GM19023 (cell line): ENCODE results near the gene TNFSF15.

Experiments
- ATAC-seq: cut with Tn5 transposase; IDR thresholded peaks from one replicate; pipeline ENCODE4 v1.9.1; 2021; ENCODE audit warnings: mild to moderate bottlenecking, moderate library complexity; ENCODE audit not compliant: unreplicated experiment

TNFSF15 gene

DNA sequence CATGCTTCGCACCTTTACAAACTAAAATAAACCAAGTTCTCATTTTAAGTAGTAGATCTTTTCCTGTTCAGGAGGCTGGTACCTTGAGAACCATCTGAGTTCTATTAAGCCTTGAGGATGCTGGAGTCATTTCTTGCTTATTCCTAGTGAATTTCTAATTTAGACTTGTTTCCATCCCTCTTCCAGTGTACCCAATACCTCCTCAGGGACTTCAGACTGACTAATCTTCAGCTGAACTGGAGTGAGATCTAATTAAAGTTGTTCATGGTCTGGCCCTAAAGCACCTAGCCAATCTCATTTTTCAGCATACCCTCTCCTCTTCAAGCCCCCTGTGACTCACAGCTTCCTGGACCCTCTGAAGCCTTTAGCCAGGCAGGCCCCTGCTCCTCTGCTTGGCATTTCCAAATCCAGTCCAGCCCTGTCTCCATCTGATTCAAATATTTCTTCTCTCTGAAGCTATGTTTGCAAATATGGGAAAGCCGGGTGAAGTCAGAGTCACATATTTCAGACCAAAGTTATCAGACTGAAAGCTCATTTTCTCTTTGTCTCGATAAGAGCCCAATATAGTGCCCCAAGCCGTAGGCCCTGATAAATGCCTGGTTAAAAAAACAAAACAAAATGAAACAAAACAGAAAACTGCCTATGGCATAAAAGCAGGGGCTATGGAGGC is 19.4 kb upstream of the TNFSF15 start:
- no peak for ATAC-seq

DNA sequence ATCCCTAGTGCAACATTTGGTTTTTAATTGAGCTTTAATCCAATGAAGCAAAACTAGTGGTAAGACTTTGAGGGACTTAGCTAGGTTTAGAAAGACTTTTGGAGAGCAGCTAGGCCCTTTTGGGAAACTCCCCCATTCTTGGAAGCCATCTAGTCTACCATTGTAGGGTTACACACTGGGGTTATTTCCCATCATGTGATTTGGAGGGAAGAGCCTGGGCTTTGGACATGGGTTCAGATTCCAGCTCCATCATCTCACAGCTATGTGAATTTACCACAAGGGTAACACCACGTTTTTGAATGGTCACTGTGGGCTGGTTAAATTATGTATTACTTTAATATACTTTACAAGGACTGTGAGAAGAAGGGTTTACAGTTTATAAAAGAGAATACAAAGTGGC is 18.3 kb upstream of the TNFSF15 start:
- no peak for ATAC-seq

DNA sequence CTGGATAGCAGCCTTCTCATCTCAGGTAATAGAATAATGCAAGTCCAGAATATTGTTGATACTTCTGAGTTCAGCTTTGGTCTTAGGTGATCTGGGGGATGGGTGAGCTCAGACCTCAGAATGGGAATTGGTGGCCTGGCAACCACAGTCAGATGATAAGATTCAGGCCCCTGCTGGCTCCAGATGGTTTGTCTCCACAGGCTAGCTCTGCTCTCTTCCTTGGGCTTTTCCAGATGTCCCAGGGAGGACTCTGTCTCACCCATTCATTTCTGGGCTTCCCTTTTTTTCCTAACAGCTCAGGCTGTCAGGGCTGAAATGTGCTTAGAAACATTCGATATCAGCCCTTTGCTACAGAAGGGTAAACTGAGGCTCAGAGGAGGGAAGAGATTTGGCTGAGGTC is 17.6 kb upstream of the TNFSF15 start:
- ATAC-seq, result no peak

DNA sequence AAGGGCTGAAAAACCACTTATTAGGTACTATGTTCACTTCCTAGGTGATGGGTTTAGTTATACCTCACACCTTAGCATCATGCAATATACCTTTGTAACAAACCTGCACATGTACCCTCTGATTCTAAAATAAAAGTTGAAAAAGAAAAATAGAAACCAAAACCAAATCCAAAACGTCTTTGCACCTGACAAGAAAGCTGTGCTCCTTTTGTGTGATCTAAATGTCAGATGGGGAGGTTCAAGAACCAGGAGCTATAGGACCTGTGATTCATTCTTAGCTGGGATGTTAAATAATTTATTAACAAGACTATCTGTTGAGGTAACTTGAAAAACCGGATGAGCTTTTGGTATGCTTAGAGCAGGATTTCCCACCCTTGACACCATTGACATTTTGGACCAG is 16.9 kb upstream of the TNFSF15 start:
- no peak for ATAC-seq

DNA sequence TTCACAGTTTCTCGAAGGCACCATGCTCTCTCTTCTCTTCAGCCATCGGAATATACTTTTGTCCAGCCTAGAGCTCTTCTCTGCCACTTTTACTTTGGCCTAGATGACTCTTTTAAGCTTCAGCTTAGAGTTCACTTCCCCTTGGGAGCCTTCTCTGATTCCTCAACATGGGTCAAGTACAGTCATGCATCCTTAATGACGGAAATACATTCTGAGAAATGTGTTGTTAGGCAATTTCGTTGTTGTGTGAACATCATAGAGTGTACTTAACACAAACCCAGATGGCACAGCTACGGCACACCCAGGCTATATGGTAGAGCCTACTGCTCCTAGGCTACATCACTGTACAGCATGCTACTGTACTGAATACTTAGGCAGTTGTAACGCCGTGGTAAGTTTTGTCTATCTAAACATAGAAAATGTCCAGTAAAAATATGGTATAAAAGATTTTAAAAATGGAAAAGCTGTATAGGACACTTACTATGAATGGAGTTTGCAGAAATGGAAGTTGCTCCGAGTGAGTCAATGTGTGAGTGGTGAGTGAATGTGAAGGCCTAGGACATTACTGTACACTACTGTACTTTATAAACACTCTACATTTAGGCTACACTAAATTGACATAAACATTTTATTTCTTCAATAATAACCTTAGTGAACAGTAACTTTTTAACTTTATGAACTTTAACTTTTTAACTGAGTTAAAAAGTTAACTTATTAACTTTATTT is 15.1 kb upstream of the TNFSF15 start:
- no peak for ATAC-seq

DNA sequence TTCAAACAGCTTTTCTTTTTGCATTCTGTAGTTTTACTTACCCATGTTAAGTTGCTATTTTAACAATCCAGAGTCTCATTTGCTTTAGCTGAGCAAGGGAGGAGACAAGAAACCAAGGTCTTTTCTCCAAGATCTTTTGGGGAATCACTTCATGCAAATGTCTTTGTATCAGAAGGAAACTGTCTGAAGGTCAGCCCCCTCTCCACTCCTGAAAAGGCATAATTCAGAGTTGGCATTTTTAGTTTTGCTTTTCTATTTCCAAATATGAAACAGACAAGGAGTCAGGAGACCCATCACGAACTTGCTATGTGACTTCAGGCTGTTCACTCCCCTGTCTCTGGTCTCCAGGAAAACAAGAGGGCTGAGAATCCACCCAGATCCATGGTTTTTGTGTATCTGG is 12.3 kb upstream of the TNFSF15 start:
- ATAC-seq, result no peak

DNA sequence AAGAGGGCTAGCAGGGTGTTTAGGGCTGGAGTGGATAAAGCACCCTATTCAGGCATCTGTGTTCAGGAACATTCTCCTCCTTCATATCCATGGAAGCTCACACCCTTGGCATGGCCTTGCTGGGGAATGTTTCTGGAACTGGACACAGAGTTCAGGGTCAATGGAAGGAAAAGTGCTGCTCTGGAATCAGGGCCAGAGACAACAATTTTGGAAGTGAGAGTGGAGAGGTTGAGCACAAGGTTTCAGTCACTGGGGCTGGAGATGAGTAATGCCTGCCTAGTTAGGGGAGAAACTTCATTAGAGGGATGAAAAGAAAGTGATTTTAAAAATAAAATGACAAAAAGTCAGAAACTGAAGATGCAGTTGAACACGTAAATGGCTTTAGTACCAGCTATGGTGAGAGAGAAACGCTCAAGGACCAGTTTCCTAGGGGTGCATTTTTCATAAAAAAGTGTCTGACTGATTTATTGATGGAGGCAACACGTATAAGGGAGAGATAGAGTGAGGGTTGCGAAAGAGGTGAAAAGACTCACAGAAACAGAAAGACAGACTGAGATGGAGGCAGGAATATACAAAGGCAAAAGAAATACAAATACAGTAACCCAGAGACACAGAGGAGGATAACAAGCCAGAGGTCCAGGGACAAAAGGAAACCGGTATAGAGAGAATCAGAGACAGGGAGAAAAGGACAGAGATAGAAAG is 8.0 kb upstream of the TNFSF15 start:
- no peak for ATAC-seq

DNA sequence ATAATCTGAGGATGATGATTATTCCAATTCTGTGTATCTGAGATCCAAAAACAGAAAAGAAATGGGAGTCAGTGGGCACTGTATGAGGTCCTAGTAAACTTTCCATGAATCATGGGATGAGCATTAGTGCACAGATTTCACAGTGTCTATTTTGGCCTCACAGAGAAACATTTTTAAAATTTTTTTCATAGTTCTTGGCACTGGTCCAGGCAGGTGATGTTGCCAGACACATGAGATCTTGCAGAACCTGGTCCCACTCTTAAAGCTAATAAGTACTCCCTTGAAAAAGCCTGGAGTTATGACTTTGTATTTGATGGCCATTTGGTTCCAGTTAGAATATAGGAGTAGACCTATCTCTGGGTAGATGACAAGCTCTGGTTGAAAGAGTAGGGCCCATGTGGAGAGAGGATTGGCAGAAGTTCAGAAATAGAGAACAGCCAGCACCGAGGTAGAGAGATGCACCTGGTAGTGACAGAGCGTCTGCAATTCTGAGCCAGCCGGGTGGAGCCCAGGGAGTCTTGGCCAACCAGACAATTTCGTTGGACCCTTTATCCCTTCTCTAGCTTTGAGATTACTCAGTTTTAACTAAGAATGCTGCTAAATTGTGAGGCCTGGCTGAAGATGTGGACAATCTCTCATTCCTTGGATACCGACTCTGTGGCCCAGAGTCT is 6.3 kb upstream of the TNFSF15 start:
- ATAC-seq, result no peak

DNA sequence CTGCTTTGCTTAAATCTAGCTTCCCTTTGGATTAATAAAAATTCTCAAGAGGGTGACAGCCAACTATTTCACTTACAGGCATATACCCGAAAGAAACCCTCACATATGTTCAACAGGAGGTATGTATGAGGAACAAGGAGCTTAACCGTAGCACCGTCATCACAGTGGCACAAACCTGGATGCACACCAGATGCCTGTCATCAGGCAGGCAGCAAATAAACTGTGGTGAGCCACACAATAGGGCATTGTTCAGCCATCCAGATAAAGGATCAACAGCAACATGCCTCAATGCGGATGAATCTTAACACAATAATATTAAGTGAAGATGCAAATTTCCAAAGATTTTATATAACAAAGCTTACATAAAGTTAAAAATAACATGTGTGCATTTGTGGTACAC is 5.5 kb upstream of the TNFSF15 start:
- no peak for ATAC-seq

DNA sequence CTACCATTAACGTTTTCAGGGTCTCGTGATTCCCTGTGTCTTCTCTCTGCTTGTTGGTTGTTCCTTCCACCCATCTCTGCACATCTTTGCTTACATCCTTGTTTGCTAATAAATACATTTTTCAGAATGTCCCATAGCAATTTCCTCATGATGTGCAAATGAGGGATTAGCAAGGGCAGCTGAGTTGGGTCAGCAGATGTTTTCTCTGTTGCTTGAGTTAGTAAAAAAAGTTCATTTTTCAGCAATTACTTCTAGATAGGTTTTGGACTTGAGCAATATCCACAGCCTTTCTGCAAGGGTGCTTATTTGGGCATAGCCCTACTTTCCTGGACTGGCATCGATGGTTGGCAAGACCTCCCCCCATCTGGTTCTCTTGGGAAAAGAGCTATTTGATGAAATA is 4.8 kb upstream of the TNFSF15 start:
- no peak for ATAC-seq

DNA sequence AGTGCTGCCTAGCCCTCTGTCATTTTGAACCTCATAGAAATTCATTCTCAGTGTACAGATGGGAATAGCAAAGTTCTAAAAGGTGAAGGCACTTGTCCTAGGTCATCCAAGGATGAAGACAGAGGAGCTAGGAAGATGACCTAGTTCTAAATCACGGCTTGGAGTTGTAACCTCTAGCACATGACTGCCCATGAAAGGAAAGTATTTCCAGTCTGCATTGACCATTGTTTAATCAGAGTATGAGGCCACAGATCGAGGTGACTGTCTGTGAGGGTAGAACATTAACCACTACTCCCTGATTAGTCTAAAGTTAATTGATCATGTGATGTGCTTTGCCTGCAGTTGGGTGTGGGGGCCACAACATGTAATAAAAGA is 674 bp upstream of the TNFSF15 start:
- ATAC-seq, result peak; percentile 45

DNA sequence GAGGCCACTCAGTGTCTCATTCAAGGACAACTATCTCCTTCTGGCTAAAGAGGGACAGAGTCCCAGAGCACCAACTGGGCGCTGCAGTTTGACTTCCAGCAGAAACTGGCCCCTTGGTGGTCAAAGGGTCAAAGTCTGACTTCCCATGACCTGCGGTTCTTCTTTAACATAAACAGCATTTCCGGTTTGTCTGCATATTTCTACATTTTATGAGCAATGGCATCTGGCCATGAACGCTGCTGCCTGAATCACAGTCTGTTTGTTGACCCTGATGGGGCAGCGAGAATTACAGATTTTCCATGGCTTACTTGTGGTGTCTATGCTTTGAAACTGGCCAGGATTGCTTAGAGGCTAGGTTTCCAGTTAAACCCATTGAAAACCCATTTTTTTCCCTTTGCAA is 1.3 kb downstream of the TNFSF15 start:
- ATAC-seq, result no peak

DNA sequence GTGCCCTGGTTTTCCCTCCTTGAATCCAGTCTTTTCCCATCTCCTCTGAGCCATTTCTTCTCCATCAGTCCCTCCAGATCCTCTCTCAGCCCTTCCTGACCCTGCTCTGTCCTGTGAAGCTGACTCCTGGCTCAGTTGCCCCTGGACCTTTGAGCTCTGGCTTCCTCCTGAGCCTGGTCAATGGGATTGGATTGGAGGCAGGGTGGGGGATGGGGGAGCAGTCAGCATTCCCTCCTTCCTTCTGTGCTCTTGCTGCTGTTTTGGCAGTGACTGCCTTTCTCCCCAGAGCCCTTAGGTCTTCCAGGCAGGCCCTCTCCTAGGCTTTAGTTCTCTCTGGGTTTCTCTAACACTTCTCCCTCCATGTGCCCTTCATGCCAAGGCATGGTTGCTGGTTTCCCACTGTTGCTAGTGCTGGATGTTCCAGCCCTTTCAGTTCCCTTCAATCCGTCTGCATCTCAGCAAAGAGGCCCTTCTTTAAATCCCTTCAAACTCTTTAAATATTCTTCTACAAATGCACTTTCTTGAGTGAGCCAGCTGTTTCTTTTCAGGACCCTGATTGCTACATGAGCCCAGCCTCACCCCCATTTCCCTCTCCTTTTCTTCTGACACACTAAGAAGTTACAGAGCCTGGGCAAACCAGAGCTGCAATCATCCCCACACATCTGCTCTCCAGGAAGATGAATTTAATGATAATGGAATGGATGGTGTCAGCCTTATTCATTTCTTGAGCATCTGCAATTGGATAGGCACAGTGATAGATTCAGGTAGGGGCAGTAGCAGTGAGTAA is 2.2 kb downstream of the TNFSF15 start:
- ATAC-seq, result no peak

DNA sequence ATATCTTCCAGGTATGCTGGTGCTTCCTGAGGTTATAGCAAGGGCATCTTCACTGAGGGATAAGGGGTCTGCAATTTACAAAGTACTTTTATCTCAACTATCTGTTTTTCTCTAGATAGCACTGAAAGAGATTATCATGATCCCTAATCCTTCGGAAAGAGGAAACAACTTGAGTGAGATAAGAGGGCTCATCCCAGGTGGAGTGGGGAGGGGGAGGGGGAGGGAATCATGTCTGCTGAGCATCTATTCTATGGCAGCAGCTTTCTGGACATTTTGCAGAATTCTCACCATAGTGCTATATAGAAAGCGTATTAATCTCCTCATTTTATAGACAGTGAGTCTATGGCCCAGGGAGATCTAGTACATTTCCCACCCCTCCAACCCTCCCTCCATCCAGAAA is 5.9 kb downstream of the TNFSF15 start:
- ATAC-seq, result no peak

DNA sequence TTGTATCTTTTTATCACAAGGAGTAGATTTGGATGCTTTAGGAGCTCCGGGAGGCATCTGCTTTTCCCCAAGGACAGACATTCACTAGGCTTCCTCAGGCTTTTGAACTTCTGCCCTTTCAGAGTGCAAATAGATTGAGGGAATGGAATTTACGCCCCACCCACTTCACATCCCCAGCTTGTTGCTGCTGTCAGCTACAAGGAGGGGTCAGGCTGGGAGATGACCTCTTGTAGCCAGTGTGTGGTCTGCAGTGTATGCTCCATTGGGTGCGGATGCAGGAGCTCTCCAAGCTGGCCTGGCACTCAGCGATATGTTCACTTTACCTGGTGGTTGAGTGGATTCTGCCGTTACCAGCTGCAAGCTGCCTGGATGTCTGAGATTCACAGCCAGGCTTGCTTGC is 6.4 kb downstream of the TNFSF15 start:
- no peak for ATAC-seq

DNA sequence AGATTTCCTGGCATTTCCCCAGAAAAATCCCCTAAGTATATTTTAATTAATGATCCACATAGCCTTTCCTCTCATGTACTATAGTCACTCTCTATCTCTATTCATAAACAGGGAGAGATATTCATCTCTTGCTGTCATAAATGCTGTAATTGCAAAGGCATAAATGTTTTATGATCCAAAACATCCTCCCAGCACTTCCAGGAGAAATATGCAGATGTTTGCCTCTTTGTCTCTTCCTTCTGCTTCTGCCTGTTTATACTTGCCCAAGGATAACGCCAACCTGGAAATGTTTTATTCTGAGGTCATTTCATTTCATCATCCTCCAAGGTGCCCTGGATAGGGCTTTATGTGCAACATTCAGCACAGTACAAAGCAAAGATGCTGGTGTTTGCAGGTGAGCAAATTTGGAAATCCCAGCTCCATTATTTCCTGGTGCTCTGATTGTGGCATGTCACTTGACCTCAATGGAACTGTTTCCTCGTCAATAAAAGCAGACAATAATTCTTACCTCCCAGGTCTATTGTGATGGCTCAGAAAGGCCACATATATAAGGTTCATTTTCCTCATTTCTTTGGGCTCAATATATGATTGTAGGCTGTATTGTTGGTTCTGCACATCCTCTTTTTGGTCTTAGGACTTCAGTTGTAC is 6.9 kb downstream of the TNFSF15 start:
- no peak for ATAC-seq

DNA sequence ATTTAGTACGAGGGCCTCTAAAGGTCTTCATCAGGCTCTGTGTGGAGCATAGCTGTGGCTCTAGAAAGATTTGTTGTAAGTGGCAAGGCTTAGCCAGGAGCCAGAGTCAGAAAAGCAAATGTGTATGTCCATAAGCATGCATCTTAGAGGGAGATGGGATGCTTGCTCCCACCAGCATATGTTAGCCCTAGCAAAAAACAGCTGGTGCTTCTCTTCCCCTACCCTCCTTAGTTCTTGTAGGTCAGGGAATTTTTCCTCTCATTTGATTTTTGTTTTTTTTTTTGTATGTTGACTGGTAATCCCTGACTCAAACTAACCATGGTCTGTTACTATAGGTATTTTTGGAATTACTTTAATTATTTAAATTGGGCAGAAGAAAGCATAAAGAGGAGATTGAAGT is 7.7 kb downstream of the TNFSF15 start:
- ATAC-seq, result no peak

DNA sequence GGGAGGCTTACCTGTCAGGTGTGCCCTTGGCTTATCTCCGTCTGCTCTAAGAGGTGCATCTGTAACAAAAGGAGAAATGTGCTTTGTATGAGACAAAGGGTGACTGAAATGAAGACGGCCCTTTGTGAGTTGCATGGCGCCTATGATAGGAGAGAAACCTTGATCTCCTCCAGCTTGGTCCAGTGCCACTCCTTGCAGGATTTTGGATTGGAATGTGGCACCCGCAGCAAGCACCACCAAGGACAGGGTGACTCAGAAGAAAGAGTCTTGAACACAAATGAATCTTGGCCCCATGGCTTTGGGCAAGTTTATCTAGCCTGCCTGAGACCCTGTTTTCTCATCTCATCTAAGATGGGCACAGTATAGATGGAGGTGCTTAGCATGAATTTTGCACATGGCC is 13.4 kb downstream of the TNFSF15 start:
- ATAC-seq, result no peak

DNA sequence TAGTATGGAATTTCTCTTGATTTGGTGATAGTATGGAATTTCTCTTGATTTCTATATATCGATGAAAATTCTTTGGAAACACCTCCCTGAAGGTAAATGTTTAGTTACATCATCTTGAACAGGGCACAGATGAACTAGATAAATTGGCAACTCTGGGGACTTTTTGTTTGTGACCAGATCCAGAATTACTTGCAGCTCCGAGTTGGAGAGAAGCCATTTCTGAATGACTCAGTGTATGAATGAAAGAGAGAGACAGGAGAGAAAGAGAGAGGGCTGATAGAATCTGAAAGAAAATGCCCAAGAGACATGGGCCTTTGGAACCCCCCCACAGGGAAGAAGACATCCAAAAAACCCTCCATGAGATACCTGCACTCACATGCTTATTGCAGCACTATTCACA is 14.1 kb downstream of the TNFSF15 start:
- ATAC-seq, result no peak

DNA sequence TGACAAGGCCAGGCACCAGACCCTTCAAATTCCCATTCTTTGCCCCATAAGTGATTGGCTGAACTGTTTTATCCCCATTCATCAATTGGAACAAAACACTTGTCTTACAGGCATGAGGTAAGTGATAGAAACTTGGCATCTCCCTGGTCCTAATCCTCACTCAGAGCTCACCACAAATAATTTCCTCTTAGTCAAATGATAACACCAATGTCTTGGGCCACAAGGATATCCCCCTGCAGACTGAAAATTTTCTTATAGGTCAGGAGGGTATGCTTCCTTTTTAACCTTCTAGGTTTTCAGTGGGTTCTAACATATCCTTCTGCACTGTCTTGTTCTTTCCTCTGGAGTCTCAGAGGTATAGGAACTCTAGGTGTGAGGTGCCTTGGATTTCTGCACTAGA is 14.5 kb downstream of the TNFSF15 start:
- no peak for ATAC-seq
